22Rv1 (cell line): Measurements from ENCODE around the gene SLC1A1.

Source experiments
- ZFX ChIP-seq: fragments of 450-650 bp; IDR thresholded peaks from 2 replicates; pipeline ENCODE4 v1.6.1; 2017; ENCODE audit warnings: antibody characterized with exemption, borderline replicate concordance
- TF ChIP-seq, protein P1 (sequence below): fragments of 450-650 bp; IDR thresholded peaks from 2 replicates; pipeline ENCODE4 v1.5.1; 2017; ENCODE audit warnings: mild to moderate bottlenecking

DNA sequence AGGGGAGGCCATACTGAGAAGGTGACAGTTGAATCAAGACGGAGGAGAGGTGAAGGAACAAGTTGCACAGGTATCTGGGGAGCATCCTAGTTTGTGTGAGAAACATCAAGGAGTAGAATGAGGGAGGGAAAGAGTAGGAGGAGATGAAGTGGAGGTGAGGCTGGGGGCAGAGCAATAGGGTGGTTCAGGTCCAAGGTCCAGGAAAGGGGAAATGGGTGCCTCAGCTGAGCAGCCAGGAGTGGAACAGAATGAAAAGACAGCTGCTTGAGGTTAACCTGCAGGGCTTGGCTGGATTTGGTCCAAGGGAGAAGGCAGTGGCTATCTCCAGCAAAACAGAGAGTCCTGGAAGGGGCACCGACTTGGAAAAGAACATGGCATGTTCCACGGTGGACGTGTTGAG is 5.3 kb downstream of the SLC1A1 start:
- TF ChIP-seq, protein P1, sequence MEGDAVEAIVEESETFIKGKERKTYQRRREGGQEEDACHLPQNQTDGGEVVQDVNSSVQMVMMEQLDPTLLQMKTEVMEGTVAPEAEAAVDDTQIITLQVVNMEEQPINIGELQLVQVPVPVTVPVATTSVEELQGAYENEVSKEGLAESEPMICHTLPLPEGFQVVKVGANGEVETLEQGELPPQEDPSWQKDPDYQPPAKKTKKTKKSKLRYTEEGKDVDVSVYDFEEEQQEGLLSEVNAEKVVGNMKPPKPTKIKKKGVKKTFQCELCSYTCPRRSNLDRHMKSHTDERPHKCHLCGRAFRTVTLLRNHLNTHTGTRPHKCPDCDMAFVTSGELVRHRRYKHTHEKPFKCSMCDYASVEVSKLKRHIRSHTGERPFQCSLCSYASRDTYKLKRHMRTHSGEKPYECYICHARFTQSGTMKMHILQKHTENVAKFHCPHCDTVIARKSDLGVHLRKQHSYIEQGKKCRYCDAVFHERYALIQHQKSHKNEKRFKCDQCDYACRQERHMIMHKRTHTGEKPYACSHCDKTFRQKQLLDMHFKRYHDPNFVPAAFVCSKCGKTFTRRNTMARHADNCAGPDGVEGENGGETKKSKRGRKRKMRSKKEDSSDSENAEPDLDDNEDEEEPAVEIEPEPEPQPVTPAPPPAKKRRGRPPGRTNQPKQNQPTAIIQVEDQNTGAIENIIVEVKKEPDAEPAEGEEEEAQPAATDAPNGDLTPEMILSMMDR, result no peak
- TF ChIP-seq ZFX, result no peak
